KMS-11 (cell line): Measurements from ENCODE around the gene USH2A.

Experiments used
- H2AFZ ChIP-seq: fragments of 200-600 bp; sonication (generic); 2 replicates; pipeline ENCODE4 v1.6.1; 2016; ENCODE audit warnings: antibody characterized with exemption, mixed run types, low read depth
- H3K27ac ChIP-seq: fragments of 200-600 bp; sonication (generic); 2 replicates; pipeline ENCODE4 v1.6.1; 2016; ENCODE audit warnings: mild to moderate bottlenecking, mixed run types
- H3K27me3 ChIP-seq: fragments of 200-600 bp; sonication (generic); 2 replicates; pipeline ENCODE4 v1.6.1; 2017; ENCODE audit warnings: mild to moderate bottlenecking, low read depth, mixed run types, moderate library complexity; ENCODE audit not compliant: insufficient read depth
- H3K36me3 ChIP-seq: fragments of 200-600 bp; sonication (generic); 2 replicates; pipeline ENCODE4 v1.6.1; 2017; ENCODE audit warnings: mild to moderate bottlenecking, mixed run types; ENCODE audit not compliant: insufficient read depth
- H3K4me1 ChIP-seq: fragments of 200-600 bp; sonication (generic); 2 replicates; pipeline ENCODE4 v1.6.1; 2016; ENCODE audit warnings: mild to moderate bottlenecking, low read depth, mixed run types; ENCODE audit not compliant: poor library complexity, severe bottlenecking
- H3K4me2 ChIP-seq: fragments of 200-600 bp; sonication (generic); 2 replicates; pipeline ENCODE4 v1.7.0; 2016; ENCODE audit warnings: mild to moderate bottlenecking, mixed run types
- H3K4me3 ChIP-seq: fragments of 200-600 bp; sonication (generic); IDR thresholded peaks from 2 replicates; pipeline ENCODE4 v1.6.1; 2017; ENCODE audit warnings: low read depth, low read length, mixed read lengths; ENCODE audit not compliant: insufficient read depth
- H3K79me2 ChIP-seq: fragments of 200-600 bp; sonication (generic); 2 replicates; pipeline ENCODE4 v1.6.1; 2016; ENCODE audit warnings: low read depth, mixed run types; ENCODE audit not compliant: insufficient read depth
- H3K9ac ChIP-seq: fragments of 200-600 bp; sonication (generic); 2 replicates; pipeline ENCODE4 v1.6.1; 2016; ENCODE audit warnings: mild to moderate bottlenecking, mixed run types
- H4K20me1 ChIP-seq: fragments of 200-600 bp; sonication (generic); 2 replicates; pipeline ENCODE4 v1.6.1; 2016; ENCODE audit warnings: mild to moderate bottlenecking, mixed run types; ENCODE audit not compliant: insufficient read depth
- TF ChIP-seq, protein P1 (sequence below): fragments of 200-600 bp; sonication (generic); conservative IDR thresholded peaks from 2 replicates; pipeline ENCODE4 v1.6.1; 2017; ENCODE audit warnings: low read depth, mild to moderate bottlenecking, antibody characterized with exemption, low read length, moderate library complexity, mixed read lengths

Gene USH2A

DNA sequence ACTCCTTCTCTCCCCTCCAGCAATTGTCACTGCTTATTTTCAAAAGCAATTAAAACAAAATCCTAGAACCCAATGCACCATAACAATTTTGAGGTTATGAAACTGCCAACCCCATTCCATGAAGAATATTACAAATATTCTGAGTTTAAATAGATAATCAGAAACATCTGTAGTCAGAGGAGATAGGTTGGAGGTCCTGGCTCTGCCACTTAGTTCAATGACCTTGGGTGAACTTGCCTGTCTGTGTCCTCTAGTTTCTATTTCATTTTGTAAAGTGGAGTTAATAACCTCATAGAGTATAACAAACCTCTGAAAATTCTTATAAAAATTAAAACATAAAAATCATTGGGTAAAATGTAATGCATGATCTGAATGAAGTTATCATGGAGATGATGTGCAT, 691.5 kb downstream of the USH2A start:
- Histone ChIP-seq H2AFZ (no peak overlapping the region), H3K27ac (no peak overlapping the region)
- TF ChIP-seq, protein P1, sequence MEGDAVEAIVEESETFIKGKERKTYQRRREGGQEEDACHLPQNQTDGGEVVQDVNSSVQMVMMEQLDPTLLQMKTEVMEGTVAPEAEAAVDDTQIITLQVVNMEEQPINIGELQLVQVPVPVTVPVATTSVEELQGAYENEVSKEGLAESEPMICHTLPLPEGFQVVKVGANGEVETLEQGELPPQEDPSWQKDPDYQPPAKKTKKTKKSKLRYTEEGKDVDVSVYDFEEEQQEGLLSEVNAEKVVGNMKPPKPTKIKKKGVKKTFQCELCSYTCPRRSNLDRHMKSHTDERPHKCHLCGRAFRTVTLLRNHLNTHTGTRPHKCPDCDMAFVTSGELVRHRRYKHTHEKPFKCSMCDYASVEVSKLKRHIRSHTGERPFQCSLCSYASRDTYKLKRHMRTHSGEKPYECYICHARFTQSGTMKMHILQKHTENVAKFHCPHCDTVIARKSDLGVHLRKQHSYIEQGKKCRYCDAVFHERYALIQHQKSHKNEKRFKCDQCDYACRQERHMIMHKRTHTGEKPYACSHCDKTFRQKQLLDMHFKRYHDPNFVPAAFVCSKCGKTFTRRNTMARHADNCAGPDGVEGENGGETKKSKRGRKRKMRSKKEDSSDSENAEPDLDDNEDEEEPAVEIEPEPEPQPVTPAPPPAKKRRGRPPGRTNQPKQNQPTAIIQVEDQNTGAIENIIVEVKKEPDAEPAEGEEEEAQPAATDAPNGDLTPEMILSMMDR = no peak

DNA sequence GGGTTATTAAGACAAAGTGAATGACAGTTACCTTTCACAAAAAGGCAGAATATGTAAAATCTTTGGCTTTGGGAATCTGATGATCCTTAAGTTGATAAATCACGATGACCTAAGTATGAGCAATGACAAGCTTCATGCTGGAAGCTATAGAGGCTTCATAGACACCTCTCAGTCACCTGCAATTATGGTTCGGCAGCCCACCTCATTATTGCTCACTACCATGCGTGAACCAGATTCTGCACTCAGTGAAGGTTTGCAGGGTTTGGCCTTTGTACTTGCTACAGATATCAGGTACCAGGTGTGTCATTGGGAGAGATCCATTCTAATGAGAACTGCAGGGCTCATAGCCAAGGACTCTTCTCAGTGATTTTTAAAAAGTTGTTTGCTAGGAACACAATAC, 692.6 kb downstream of the USH2A start:
- H3K9ac ChIP-seq = no peak overlapping the region
- no peaks in the 10 kb centered on the region for H3K79me2 ChIP-seq
- H3K27me3 ChIP-seq = no peaks in the 10 kb centered on the region
- no peaks in the 10 kb centered on the region for H4K20me1 ChIP-seq
- H3K4me3 ChIP-seq = no peak overlapping the region
- no peaks in the 10 kb centered on the region for H3K36me3 ChIP-seq
- TF ChIP-seq, protein P1 = no peak
- no peak overlapping the region for H3K4me2 ChIP-seq
- H2AFZ ChIP-seq = no peak overlapping the region
- no peak overlapping the region for H3K27ac ChIP-seq
- no peaks in the 10 kb centered on the region for H3K4me1 ChIP-seq

More for the DNA sequence above, 691.5 kb downstream of the USH2A start:
- Histone ChIP-seq H3K79me2 (no peaks in the 10 kb centered on the region), H3K27me3 (no peaks in the 10 kb centered on the region), H3K36me3 (no peaks in the 10 kb centered on the region), H3K4me2 (no peak overlapping the region), H3K9ac (no peak overlapping the region), H3K4me1 (no peaks in the 10 kb centered on the region), H3K4me3 (no peak overlapping the region), H4K20me1 (no peaks in the 10 kb centered on the region)

DNA sequence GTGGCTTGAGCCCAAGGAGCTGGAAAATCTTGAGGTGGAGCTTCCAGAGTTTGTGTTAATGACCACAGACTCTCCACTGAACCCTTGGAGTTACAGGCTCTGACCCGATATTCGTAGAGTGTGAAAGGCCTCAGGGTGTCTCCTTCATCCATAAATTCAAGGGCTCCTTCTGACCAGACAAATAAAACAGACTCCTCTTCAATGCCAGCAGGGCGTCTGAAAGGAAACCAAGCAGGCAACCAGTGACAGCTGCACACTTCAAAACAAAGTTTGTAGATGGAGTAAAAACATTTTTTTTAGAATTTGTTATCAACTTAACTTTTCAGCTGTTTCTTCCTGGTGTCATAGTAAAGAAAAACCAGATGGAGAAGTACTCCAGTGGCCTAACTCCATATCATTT, 695.1 kb downstream of the USH2A start:
- Histone ChIP-seq H2AFZ (no peak overlapping the region), H3K27ac (no peak overlapping the region), H3K9ac (no peak overlapping the region), H3K4me2 (no peak overlapping the region), H3K27me3 (no peaks in the 10 kb centered on the region), H3K79me2 (no peaks in the 10 kb centered on the region), H4K20me1 (no peaks in the 10 kb centered on the region), H3K4me3 (no peak overlapping the region), H3K36me3 (no peaks in the 10 kb centered on the region), H3K4me1 (no peaks in the 10 kb centered on the region)
- TF ChIP-seq, protein P1 = no peak

DNA sequence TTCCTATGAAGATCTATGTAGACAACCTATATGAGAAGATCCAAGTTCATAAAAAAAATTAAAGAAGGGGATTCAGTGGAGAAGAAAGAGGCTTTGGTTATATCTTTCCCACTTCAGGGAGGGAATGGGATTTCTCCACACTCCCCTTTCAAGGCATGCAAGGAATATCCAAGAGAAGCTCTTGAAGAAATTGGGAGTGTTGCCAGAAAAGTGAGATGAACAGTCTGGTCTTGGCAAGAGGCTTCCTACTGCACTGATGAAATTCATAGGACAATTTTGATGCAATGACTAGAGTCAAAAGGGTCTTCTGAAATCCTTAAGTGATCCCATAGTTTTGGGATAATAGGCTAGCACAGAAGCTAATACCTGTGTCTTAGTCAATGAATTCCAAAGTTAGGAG, 703.1 kb downstream of the USH2A start:
- H3K27me3 ChIP-seq = no peaks in the 10 kb centered on the region
- H3K27ac ChIP-seq = no peak overlapping the region
- no peak overlapping the region for H3K9ac ChIP-seq
- H3K4me3 ChIP-seq = no peak overlapping the region
- H3K79me2 ChIP-seq = no peaks in the 10 kb centered on the region
- no peaks in the 10 kb centered on the region for H4K20me1 ChIP-seq
- H3K4me2 ChIP-seq = no peak overlapping the region
- no peaks in the 10 kb centered on the region for H3K36me3 ChIP-seq
- TF ChIP-seq, protein P1 = no peak
- H3K4me1 ChIP-seq = no peaks in the 10 kb centered on the region
- no peak overlapping the region for H2AFZ ChIP-seq
